IMR-90 (cell line): ENCODE data around the gene MTCL1. TPM values are rescaled to one million over a fixed set of nuclear protein-coding genes. Genes with fewer than 3 reads are reported as not detected.

ENCODE experiments used
- ATAC-seq: fragments of 200-7000 bp; cut with Tn5 transposase; 2 replicates; pipeline ENCODE4 v1.9.1; 2020; ENCODE audit warnings: low read depth, mild to moderate bottlenecking, moderate library complexity
- BruUV-seq: library from RNA; stranded (reverse); fragments of 400-500 nt; replicated peaks from 2 replicates; lab custom pipeline; 2021; lab: Mats Ljungman, UMichigan
- CTCF ChIA-PET: fragments of 300-600 bp; formaldehyde crosslinking; extraction: SDS; loops from one replicate; lab custom pipeline; 2021; ENCODE audit warnings: antibody characterized with exemption; lab: Yijun Ruan, JAX
- POLR2A ChIA-PET: fragments of 300-600 bp; sonication (Branson Sonifier 250); formaldehyde crosslinking; loops from one replicate; lab custom pipeline; 2022; ENCODE audit warnings: antibody characterized with exemption; ENCODE audit not compliant: unreplicated experiment; lab: Charles Lee
- DNase-seq: peaks from one replicate; pipeline ENCODE4 v3.0.0; 2013
- H2AFZ ChIP-seq: replicated peaks from 2 replicates; pipeline ENCODE3; 2013; ENCODE audit warnings: low read length, mild to moderate bottlenecking; ENCODE audit not compliant: poor library complexity
- H2AK5ac ChIP-seq: 2 replicates; pipeline ENCODE4 v1.6.1; 2013; ENCODE audit warnings: low read depth, low read length, inconsistent platforms
- H2AK9ac ChIP-seq: replicated peaks from 2 replicates; pipeline ENCODE3; 2013; ENCODE audit warnings: mild to moderate bottlenecking, low read depth, low read length, moderate library complexity; ENCODE audit not compliant: poor library complexity
- H2BK120ac ChIP-seq: 2 replicates; pipeline ENCODE4 v1.6.1; 2013; ENCODE audit warnings: low read depth, low read length, inconsistent platforms
- H2BK15ac ChIP-seq: 3 replicates; pipeline ENCODE4 v1.6.1; 2013; ENCODE audit warnings: low read depth, low read length, inconsistent platforms
- H2BK20ac ChIP-seq: 2 replicates; pipeline ENCODE4 v1.6.1; 2013; ENCODE audit warnings: low read depth, mild to moderate bottlenecking, inconsistent platforms, low read length, moderate library complexity
- H2BK5ac ChIP-seq: 2 replicates; pipeline ENCODE4 v1.6.1; 2013; ENCODE audit warnings: mild to moderate bottlenecking, low read depth, low read length, inconsistent platforms; ENCODE audit not compliant: poor library complexity, severe bottlenecking
- H3K14ac ChIP-seq: replicated peaks from 2 replicates; pipeline ENCODE4 v1.6.1; 2013; ENCODE audit warnings: low read depth, low read length, inconsistent platforms
- H3K18ac ChIP-seq: 2 replicates; pipeline ENCODE4 v1.6.1; 2013; ENCODE audit warnings: low read depth, low read length, control low read depth
- H3K23ac ChIP-seq: 2 replicates; pipeline ENCODE4 v1.6.1; 2013; ENCODE audit warnings: low read depth, low read length, inconsistent platforms
- H3K27ac ChIP-seq: 2 replicates; pipeline ENCODE4 v1.5.1; 2013; ENCODE audit warnings: mild to moderate bottlenecking, control low read depth, low read length; ENCODE audit not compliant: insufficient read depth
- H3K27me3 ChIP-seq: 2 replicates; pipeline ENCODE4 v1.6.1; 2013; ENCODE audit warnings: low read length; ENCODE audit not compliant: control insufficient read depth, insufficient read depth
- H3K36me3 ChIP-seq: 2 replicates; pipeline ENCODE4 v1.6.1; 2013; ENCODE audit warnings: low read length, mixed read lengths; ENCODE audit not compliant: control insufficient read depth, insufficient read depth
- H3K4ac ChIP-seq: 2 replicates; pipeline ENCODE4 v1.6.1; 2013; ENCODE audit warnings: low read depth, low read length, inconsistent platforms
- H3K4me1 ChIP-seq: 2 replicates; pipeline ENCODE4 v1.6.1; 2013; ENCODE audit warnings: low read length, mixed read lengths; ENCODE audit not compliant: control insufficient read depth, insufficient read depth
- H3K4me2 ChIP-seq: 2 replicates; pipeline ENCODE4 v1.6.1; 2013; ENCODE audit warnings: low read depth, mild to moderate bottlenecking, control low read depth, low read length, moderate library complexity
- H3K4me3 ChIP-seq: 2 replicates; pipeline ENCODE4 v1.5.1; 2013; ENCODE audit warnings: low read depth, mild to moderate bottlenecking, control low read depth, low read length, moderate library complexity; ENCODE audit not compliant: insufficient read depth
- H3K56ac ChIP-seq: 2 replicates; pipeline ENCODE4 v1.6.1; 2013; ENCODE audit warnings: low read length, inconsistent platforms; ENCODE audit not compliant: insufficient read depth; ENCODE audit errors: extremely low read depth
- H3K79me1 ChIP-seq, 2 experiments: 2 replicates each; pipeline ENCODE4 v1.6.1; 2013; ENCODE audit warnings: low read length in 2 of 2, inconsistent platforms in 1 of 2, low read depth in 1 of 2
- H3K9ac ChIP-seq: 2 replicates; pipeline ENCODE4 v1.6.1; 2013; ENCODE audit warnings: low read depth, low read length, control low read depth
- H3K9me1 ChIP-seq: 2 replicates; pipeline ENCODE4 v1.6.1; 2013; ENCODE audit warnings: low read length, inconsistent platforms; ENCODE audit not compliant: insufficient read depth
- H3K9me3 ChIP-seq: 2 replicates; pipeline ENCODE4 v1.6.1; 2013; ENCODE audit warnings: low read length; ENCODE audit not compliant: control insufficient read depth, insufficient read depth
- H4K20me1 ChIP-seq: 2 replicates; pipeline ENCODE4 v1.6.1; 2013; ENCODE audit warnings: low read length, inconsistent platforms; ENCODE audit not compliant: insufficient read depth
- H4K5ac ChIP-seq: 2 replicates; pipeline ENCODE4 v1.6.1; 2013; ENCODE audit warnings: mild to moderate bottlenecking, low read depth, low read length, control low read depth
- H4K8ac ChIP-seq, 2 experiments: 2 replicates each; pipeline ENCODE4 v1.6.1; 2013; ENCODE audit warnings: low read depth in 2 of 2, low read length in 2 of 2, control low read depth in 1 of 2, inconsistent platforms in 1 of 2
- H4K91ac ChIP-seq: 2 replicates; pipeline ENCODE4 v1.6.1; 2013; ENCODE audit warnings: low read depth, low read length, inconsistent platforms; ENCODE audit not compliant: insufficient read depth
- MXI1 ChIP-seq: IDR thresholded peaks from 2 replicates; pipeline ENCODE4 v1.6.1; 2012; ENCODE audit warnings: low read depth, mild to moderate bottlenecking, low read length, moderate library complexity, borderline replicate concordance
- WGBS, 2 experiments: methylation state at CpG; one replicate each; pipeline versions ENCODE4 v1.1.5 to v1.1.7; 2013; ENCODE audit warnings: missing lambda C conversion rate in 2 of 2; ENCODE audit not compliant: insufficient read length in 1 of 2; ENCODE audit errors: extremely low coverage in 2 of 2; 5-methylcytosine and 5-hydroxymethylcytosine counted together
- dilution Hi-C: fragments of 300-500 bp; cut with HindIII; formaldehyde crosslinking; loops from one replicate; pipeline ENCODE4 v1.14.3; 2018; ENCODE audit warnings: low sequenced_read_pairs; ENCODE audit not compliant: unreplicated experiment
- in situ Hi-C: fragments of 300-500 bp; cut with MboI; formaldehyde crosslinking; loops from 3 replicates; pipeline ENCODE4 v1.14.3; 2019; ENCODE audit warnings: low sequenced_read_pairs, inconsistent platforms, mixed read lengths
- intact Hi-C: fragments of 100-400 bp; cut with micrococcal nuclease; formaldehyde crosslinking; loops from 2 replicates; pipeline ENCODE4 v1.10.0; 2022
- polyA plus RNA-seq, 3 experiments: library from polyadenylated mRNA; depleted of rRNA; stranded (reverse); fragments of >200 nt; gene quantifications; 2 replicates each; pipeline ENCODE4 v1.2.3, GENCODE V29; 2012; ENCODE audit warnings: low replicate concordance in 1 of 3
- total RNA-seq: library from RNA; depleted of rRNA; stranded (reverse); fragments of >200 nt; gene quantifications from 2 replicates; pipeline ENCODE4 v1.2.3, GENCODE V29; 2012

MTCL1 gene
- total and polyA plus RNA-seq, 2 of the 4 experiments (the other 2 are of a cell fraction), result 29.0 to 45.3 TPM

DNA sequence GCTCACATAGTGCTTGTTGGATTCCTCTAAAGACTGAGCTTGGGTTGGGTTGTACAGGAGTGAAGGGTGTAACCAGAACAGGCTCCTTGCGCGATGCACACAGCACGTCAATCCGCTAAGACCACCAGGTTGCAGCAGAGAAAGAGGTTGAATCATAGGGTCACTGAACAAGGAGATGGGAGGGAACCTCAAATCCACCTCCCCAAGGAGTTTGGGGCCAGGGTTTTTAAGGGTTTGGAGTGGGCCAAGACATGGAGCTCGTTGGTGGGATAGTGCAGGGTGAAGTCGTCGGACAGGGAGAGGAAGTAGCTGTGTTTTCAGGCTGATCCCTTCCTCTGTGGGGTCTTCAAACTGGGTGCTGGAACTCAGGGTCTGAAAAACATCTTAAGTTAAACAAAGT is 20.8 kb upstream of the MTCL1 start:
- H4K20me1 ChIP-seq, result no peaks in the 10 kb centered on the region
- dilution Hi-C loops (loop anchor here (25.0 kb wide), 1 partner anchor 303 kb away; no protein-coding TSS in a partner anchor), intact Hi-C loops (no loop called here), in situ Hi-C loops (no loop called here)
- no peak overlapping the region for H4K8ac ChIP-seq
- no peaks in the 10 kb centered on the region for H3K36me3 ChIP-seq
- no peaks in the 10 kb centered on the region for H3K79me1 ChIP-seq
- CTCF ChIA-PET, result no interaction called here
- no peak overlapping the region for H2BK5ac ChIP-seq
- H3K23ac ChIP-seq, result no peak overlapping the region
- H2AK9ac ChIP-seq, result no peak overlapping the region
- no peaks in the 10 kb centered on the region for H3K9me3 ChIP-seq
- H4K5ac ChIP-seq, result no peak overlapping the region
- H3K4me1 ChIP-seq, result peaks cover 9% of the 10 kb centered on the region
- no peak overlapping the region for H2BK15ac ChIP-seq
- H2AFZ ChIP-seq, result no peak overlapping the region
- no CpG with 5 or more reads among the region's 7 CpGs for WGBS, 2 experiments
- DNase-seq, result no peak
- no peak for TF ChIP-seq MXI1
- no peaks in the 10 kb centered on the region for H3K27me3 ChIP-seq
- H3K4me2 ChIP-seq, result no peak overlapping the region
- H3K56ac ChIP-seq, result no peak overlapping the region
- no peak overlapping the region for H3K27ac ChIP-seq
- H3K9me1 ChIP-seq, result peaks cover 8% of the 10 kb centered on the region; the same call in 1 of the 2 replicates
- H2BK20ac ChIP-seq, result no peak overlapping the region
- no peak overlapping the region for H3K18ac ChIP-seq
- H2AK5ac ChIP-seq, result no peak overlapping the region
- POLR2A ChIA-PET, result no interaction called here
- no peak overlapping the region for H4K91ac ChIP-seq
- H3K4ac ChIP-seq, result no peak overlapping the region
- no TSS peak for BruUV-seq
- ATAC-seq, result no peak
- H3K14ac ChIP-seq, result no peak overlapping the region
- no peak overlapping the region for H3K4me3 ChIP-seq
- no peak overlapping the region for H3K9ac ChIP-seq
- H2BK120ac ChIP-seq, result no peak overlapping the region
